Neural cell (in vitro differentiated cells): Measurements from ENCODE around the gene AKAP6. TPM values are rescaled to one million over a fixed set of nuclear protein-coding genes. Genes with fewer than 3 reads are reported as not detected.

Source experiments
- H2AFZ ChIP-seq: fragments of 200-600, 300-800 bp; sonication (generic), shearing (Covaris generic); 2 replicates; pipeline ENCODE4 v1.6.0; 2014; ENCODE audit warnings: low read depth, mild to moderate bottlenecking, antibody characterized with exemption, low read length, moderate library complexity
- H3F3A ChIP-seq: fragments of 200-600 bp; shearing (Covaris generic); 2 replicates; pipeline ENCODE4 v1.6.1; 2016; ENCODE audit warnings: mild to moderate bottlenecking, moderate library complexity, mixed read lengths, antibody characterized with exemption, low read length; ENCODE audit not compliant: insufficient read depth, poor library complexity, severe bottlenecking
- H3K27ac ChIP-seq: fragments of 200-600, 300-800 bp; sonication (generic), shearing (Covaris generic); 2 replicates; pipeline ENCODE4 v1.5.1; 2014; ENCODE audit warnings: mild to moderate bottlenecking, low read length, moderate library complexity
- H3K27me3 ChIP-seq: fragments of 300-800, 200-600 bp; sonication (generic), shearing (Covaris generic); 2 replicates; pipeline ENCODE4 v1.6.0; 2014; ENCODE audit warnings: mild to moderate bottlenecking, low read depth, low read length, moderate library complexity; ENCODE audit not compliant: insufficient read depth
- H3K36me3 ChIP-seq: fragments of 300-800, 200-600 bp; sonication (generic), shearing (Covaris generic); 2 replicates; pipeline ENCODE4 v1.5.1; 2014; ENCODE audit warnings: mild to moderate bottlenecking, antibody characterized with exemption, low read length, moderate library complexity; ENCODE audit not compliant: insufficient read depth
- H3K4me2 ChIP-seq: fragments of 300-800, 200-600 bp; sonication (generic), shearing (Covaris generic); 2 replicates; pipeline ENCODE4 v1.6.0; 2014; ENCODE audit warnings: mild to moderate bottlenecking, low read length
- H3K4me3 ChIP-seq: fragments of 300-800, 200-600 bp; sonication (generic), shearing (Covaris generic); 2 replicates; pipeline ENCODE4 v1.5.1; 2014; ENCODE audit warnings: mild to moderate bottlenecking, low read length, moderate library complexity
- H3K79me2 ChIP-seq: fragments of 200-600 bp; shearing (Covaris generic); replicated peaks from 2 replicates; pipeline ENCODE4 v1.6.0; 2014; ENCODE audit warnings: mild to moderate bottlenecking, low read length, moderate library complexity; ENCODE audit not compliant: insufficient read depth
- H3K9ac ChIP-seq: fragments of 300-800, 200-600 bp; sonication (generic), shearing (Covaris generic); 2 replicates; pipeline ENCODE4 v1.6.1; 2016; ENCODE audit warnings: mild to moderate bottlenecking, low read length, mixed read lengths
- H3K9me2 ChIP-seq: fragments of 200-600 bp; shearing (Covaris generic); 2 replicates; pipeline ENCODE4 v1.6.1; 2016; ENCODE audit warnings: mild to moderate bottlenecking, low read length, mixed read lengths; ENCODE audit not compliant: insufficient read depth
- H3K9me3 ChIP-seq: fragments of 200-600, 300-800 bp; sonication (generic), shearing (Covaris generic); 2 replicates; pipeline ENCODE4 v1.6.1; 2016; ENCODE audit warnings: mild to moderate bottlenecking, mixed run types, low read length, moderate library complexity, mixed read lengths
- H4K20me1 ChIP-seq: fragments of 200-600 bp; shearing (Covaris generic); 2 replicates; pipeline ENCODE4 v1.6.1; 2016; ENCODE audit warnings: mild to moderate bottlenecking, mixed run types; ENCODE audit not compliant: insufficient read depth
- CTCF ChIP-seq: fragments of 450-650 bp; IDR thresholded peaks from 2 replicates; pipeline ENCODE4 v1.5.1; 2014; ENCODE audit warnings: antibody characterized with exemption, mild to moderate bottlenecking, moderate library complexity; ENCODE audit not compliant: poor library complexity, severe bottlenecking
- EP300 ChIP-seq: fragments of 450-650 bp; conservative IDR thresholded peaks from 2 replicates; pipeline ENCODE4 v1.6.1; 2014; ENCODE audit warnings: antibody characterized with exemption, mild to moderate bottlenecking, moderate library complexity; ENCODE audit not compliant: poor library complexity, severe bottlenecking
- EZH2 ChIP-seq: fragments of 200-600, 300-800 bp; shearing (Covaris generic), sonication (generic); IDR thresholded peaks from 2 replicates; pipeline ENCODE4 v1.6.1; 2014; ENCODE audit warnings: antibody characterized with exemption, low read length, borderline replicate concordance, mild to moderate bottlenecking; ENCODE audit not compliant: insufficient read depth, poor library complexity, severe bottlenecking
- MXI1 ChIP-seq: fragments of 450-650 bp; conservative IDR thresholded peaks from 2 replicates; pipeline ENCODE4 v1.6.1; 2014; ENCODE audit warnings: antibody characterized with exemption, mild to moderate bottlenecking; ENCODE audit not compliant: poor library complexity, severe bottlenecking
- POLR2AphosphoS5 ChIP-seq: IDR thresholded peaks from 2 replicates; pipeline ENCODE4 v1.6.1; 2012
- RAD21 ChIP-seq: fragments of 450-650 bp; conservative IDR thresholded peaks from 2 replicates; pipeline ENCODE4 v1.6.1; 2014; ENCODE audit warnings: antibody characterized with exemption, mild to moderate bottlenecking, moderate library complexity
- REST ChIP-seq: IDR thresholded peaks from 2 replicates; pipeline ENCODE4 v1.6.1; 2012; ENCODE audit warnings: borderline replicate concordance
- SMC3 ChIP-seq: fragments of 450-650 bp; conservative IDR thresholded peaks from 2 replicates; pipeline ENCODE4 v1.6.1; 2014; ENCODE audit warnings: antibody characterized with exemption, mild to moderate bottlenecking, moderate library complexity; ENCODE audit not compliant: poor library complexity
- TAF1 ChIP-seq: IDR thresholded peaks from 2 replicates; pipeline ENCODE4 v1.6.1; 2012; ENCODE audit warnings: low read depth
- polyA plus RNA-seq: library from polyadenylated mRNA; depleted of rRNA; stranded (reverse); fragments of >200 nt; gene quantifications from 2 replicates; pipeline ENCODE4 v1.2.3, GENCODE V29; 2014

Gene AKAP6
- polyA plus RNA-seq, 1 donor from 2014 or later, result 15.8 TPM

- peaks cover 4% of the 10 kb centered on the region for H3K36me3 ChIP-seq
- no peak overlapping the region for H2AFZ ChIP-seq
- no peaks in the 10 kb centered on the region for H3K9me2 ChIP-seq
- H3F3A ChIP-seq, result no peaks in the 10 kb centered on the region
- H3K4me3 ChIP-seq, result no peak overlapping the region
- H3K27me3 ChIP-seq, result no peaks in the 10 kb centered on the region
- TF ChIP-seq SMC3, result no peak
- TF ChIP-seq TAF1, result no peak
- TF ChIP-seq MXI1, result no peak
- no peak for TF ChIP-seq EP300
- no peak for TF ChIP-seq EZH2
- no peak for TF ChIP-seq POLR2AphosphoS5
- no peak for TF ChIP-seq REST
- no peak for TF ChIP-seq RAD21
- TF ChIP-seq CTCF, result no peak
- H3K4me2 ChIP-seq, result no peak overlapping the region
- no peak overlapping the region for H3K27ac ChIP-seq
- no peak overlapping the region for H3K9ac ChIP-seq
- H3K9me3 ChIP-seq, result no peaks in the 10 kb centered on the region
- H4K20me1 ChIP-seq, result no peaks in the 10 kb centered on the region
- H3K79me2 ChIP-seq, result no peaks in the 10 kb centered on the region
These were observed 364.0 kb downstream of the AKAP6 start for GRCh38 chr14:32693114-32693513.

- Histone ChIP-seq H3K9me3 (no peaks in the 10 kb centered on the region), H3K36me3 (peaks cover 10% of the 10 kb centered on the region), H3F3A (no peaks in the 10 kb centered on the region), H4K20me1 (no peaks in the 10 kb centered on the region), H3K79me2 (no peaks in the 10 kb centered on the region), H3K27ac (no peak overlapping the region), H3K27me3 (no peaks in the 10 kb centered on the region), H3K4me3 (no peak overlapping the region), H3K9me2 (no peaks in the 10 kb centered on the region), H2AFZ (no peak overlapping the region), H3K4me2 (no peak overlapping the region), H3K9ac (no peak overlapping the region)
- TF ChIP-seq EP300 (peak; percentile 67), EZH2 (no peak)
These were observed 365.8 kb downstream of the AKAP6 start for GRCh38 chr14:32694795-32695449.
